GM19240 (cell line): Measurements from ENCODE around the gene SHPK.
"Not testable (repeated sequence)": the region's sequence is repeated elsewhere in the genome, so short reads cannot be mapped to it uniquely, and the experiment has no call there.

Source experiments
- DNase-seq: peaks from one replicate; pipeline ENCODE4 v3.0.0; 2011; ENCODE audit warnings: low spot score; ENCODE audit not compliant: insufficient read length

SHPK gene

DNA sequence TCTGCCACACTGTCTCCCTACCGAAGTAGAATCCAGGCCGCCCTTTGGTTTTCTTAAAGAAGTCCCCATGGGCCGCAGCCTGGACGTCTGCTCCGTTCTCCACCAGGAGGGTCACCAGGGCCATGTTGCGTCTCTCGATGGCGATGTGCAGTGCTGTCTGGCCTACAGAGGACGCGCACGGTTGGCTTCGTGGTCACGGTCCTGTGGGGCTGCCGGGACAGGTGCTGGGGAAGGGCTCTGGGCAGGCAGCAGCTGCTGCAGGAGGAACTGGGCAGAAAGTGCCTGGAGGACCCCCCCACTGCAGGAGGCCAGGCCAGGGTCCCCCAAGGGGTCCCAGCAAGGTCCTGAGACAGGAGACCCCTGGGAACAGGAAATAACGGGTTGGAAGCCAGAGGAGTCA, 45.8 kb downstream of the SHPK start:
- no peak for DNase-seq

DNA sequence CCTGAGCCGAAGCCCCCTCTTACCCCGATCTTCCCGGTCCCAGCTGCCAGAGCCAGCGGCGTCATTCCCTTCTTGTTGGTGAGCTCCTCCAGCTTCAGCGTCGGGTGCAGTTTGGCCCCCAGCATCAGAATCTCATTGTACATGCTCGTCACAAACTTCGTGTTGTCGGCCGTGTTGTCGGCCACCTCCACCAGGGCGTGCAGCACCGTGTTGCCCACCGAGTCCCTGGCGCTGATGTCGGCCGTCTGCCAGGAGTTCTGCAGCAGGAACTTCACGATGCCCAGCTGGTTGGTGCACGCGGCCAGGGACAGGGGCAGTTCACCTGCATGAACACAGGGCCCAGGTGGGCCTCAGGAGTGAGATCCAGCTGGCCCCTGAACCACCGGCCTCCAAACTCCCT, 46.3 kb downstream of the SHPK start:
- DNase-seq: no peak

DNA sequence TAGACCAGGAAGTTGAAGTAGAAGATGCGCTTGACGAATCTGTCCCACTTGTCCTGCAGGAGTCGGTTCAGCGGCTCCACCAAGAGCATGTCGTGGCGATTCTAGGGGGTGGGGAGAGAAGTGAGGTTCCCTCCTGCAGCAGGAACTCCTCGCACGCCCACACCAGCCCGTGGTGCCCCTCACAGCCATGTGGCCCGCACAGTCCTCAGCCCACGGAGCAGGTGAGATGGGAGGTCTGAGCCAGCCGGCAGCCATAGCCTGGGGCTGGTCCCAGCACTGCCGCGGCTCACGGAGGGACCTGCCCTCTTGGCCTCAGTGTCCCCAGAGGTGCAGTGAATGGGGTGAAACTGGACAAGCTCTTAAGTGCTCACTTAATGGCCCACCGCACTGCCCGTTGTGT, 50.2 kb downstream of the SHPK start:
- no peak for DNase-seq

DNA sequence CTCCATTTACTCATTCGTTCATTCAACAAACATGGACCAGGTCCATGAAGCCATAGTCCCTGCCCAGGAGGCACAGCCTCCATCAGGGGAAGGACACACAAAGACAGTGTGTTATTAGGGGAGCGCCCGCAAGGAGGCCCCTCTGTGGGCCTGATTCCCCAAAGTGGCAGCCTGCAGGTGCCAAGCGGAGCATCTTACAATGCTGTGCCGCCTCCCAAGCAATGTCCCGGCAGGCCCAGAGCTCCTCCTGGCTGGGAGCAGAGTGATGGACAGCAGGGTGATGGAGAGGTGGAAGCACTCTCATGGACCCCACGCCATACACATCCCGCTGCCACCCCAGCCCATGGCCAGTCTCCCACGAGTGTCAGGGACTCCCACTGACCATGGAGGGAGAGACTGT, 52.6 kb downstream of the SHPK start:
- no peak for DNase-seq

DNA sequence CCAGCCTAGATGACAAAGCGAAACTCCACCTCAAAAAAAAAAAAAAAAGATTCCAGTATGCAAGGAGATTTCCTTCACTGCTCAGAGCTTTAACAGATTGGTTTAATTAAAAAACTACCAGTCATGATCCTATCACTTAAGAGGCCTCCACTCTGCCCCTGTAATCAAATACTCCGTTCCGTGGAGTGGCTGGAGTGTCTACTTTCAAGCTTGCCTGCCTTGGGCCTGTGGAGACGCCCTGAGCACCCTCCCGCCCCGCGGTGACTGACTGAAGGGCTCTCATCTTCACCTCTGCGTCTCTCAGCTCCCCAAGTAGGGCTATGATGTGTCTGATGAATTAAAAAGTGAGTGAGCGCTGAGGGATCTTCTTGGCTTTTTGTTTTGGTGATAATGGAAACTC, 53.1 kb downstream of the SHPK start:
- DNase-seq: no peak

DNA sequence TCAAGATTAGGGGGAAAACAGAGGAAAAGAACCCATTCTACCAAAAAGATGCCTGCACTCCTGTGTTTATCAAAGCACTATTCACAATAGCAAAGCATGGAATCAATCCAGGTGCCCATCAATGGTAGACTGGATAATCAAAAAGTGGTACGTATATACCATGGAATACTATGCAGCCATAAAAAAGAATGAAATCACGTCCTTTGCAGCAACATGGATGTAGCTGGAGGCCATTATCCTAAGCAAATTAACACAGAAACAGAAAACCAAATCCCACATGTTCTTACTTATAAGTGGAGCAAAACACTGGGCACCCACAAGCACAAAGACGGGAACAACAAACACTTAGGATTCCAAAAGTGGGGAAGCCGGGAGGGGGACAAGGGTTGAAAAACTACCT, 57.4 kb downstream of the SHPK start:
- not testable (repeated sequence) for DNase-seq

DNA sequence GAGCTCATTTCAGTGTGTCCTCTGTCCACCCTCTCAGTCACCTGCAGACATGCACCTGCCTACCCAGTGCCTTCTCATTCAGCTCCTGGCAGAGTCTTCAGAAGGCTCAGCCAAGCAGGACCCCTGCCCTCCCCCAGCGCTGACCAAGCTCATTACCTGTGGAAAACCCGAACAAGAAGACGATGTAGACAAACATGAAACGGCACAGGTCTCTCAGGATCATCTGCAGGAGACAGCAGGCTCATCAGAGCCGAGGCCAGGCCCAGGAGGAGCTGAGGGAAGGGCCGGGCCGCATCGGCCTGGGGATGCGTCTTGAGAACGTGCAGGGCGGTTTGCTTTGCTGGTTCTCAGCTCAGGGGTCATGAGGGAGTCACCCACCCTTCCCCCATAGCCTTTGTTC, 59.1 kb downstream of the SHPK start:
- DNase-seq: no peak

DNA sequence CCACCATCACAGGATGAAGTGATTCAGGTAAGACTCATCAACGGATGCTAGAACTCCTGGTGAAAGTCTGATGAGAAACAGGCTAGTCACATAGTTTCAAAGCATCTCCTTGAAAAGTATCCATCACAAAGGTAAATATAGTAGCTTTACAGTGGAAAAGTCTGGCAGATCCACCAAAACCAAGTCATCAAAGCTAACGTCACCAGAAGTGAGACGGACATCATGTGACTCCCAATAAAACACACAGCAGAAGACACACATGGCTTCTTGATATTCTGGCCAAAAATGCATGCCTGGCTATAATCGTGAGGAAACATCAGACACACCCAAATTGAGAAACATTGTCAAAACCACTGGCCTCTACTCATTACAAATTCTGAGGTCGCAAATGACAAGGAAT, 60.5 kb downstream of the SHPK start:
- no peak for DNase-seq

DNA sequence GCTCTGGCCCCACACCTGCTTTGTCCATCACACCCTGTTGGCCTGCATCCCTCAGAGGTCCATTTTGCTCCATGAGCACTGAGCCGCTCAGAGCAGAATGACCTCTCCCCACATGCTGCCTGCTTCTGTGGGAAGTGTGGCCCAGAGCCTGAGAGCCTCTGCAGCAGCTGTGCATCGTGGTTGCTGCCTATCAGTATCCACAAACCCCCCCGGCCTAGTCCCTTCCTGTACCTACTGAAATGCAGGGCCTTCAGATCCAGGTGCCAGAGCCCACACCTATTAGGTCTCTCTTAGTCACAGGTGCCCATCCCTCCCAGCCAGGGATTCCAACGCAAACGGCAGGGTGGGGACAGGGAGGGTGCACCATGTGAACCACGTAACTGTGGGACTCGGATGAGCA, 61.8 kb downstream of the SHPK start:
- DNase-seq: no peak

DNA sequence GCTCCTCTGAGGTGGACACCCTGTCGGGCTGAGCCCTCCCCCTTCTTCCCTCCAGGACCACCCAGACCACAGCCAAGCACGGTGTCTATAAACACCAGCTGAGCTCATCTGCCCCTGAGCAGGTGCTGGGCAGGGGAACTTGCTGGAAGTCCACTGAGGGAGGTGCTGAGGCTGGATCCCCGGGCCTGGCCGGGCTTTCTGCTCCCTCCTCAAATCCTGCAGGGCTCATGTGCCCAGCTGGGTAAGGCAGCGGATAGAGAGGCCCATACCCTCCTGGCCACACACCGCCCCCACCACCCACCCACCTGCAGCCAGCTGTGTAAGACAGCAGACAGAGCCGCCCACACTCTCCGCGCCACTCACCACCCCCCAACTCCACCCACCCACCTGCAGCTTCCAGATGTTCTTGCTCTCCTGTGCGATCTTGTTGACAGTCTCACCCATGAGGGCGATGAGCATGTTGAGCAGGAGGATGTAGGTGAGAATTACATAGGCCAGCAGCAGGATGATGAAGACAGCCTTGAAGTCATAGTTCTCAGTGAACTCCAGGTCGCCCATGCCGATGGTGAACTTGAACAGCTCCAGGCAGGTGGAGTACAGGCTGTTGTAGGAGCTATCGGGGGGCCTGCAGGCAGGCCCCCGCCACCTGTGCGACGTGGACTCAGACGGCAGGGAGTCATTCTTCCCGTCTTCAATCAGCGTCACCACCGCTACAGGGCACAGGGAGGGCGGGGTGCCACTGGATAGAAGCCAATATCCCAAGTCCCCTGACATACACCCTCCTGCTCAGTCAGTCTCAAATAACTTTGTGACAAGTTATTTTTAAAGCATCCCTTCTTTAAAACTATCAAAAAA, 62.6 kb downstream of the SHPK start:
- DNase-seq: no peak

DNA sequence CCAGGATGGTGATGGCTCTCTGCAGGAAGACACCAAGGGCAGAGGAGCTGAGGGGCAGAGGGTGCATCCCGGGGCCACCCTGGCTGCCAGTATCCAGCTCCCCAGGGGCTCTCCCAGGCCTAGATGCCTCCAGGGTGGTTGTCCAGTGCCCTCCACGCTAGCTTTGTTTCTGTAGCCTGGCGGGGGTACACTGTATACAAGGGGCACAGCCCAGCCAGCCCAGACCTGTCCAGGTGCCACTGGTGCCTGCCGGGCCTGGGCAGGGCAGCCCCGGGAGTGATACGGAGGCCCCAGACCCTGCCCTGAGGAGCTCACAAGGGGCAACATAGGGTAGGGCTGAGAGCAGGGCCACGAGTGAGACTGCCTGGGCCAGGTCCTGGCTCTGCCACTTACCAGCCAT, 63.8 kb downstream of the SHPK start:
- DNase-seq: no peak

DNA sequence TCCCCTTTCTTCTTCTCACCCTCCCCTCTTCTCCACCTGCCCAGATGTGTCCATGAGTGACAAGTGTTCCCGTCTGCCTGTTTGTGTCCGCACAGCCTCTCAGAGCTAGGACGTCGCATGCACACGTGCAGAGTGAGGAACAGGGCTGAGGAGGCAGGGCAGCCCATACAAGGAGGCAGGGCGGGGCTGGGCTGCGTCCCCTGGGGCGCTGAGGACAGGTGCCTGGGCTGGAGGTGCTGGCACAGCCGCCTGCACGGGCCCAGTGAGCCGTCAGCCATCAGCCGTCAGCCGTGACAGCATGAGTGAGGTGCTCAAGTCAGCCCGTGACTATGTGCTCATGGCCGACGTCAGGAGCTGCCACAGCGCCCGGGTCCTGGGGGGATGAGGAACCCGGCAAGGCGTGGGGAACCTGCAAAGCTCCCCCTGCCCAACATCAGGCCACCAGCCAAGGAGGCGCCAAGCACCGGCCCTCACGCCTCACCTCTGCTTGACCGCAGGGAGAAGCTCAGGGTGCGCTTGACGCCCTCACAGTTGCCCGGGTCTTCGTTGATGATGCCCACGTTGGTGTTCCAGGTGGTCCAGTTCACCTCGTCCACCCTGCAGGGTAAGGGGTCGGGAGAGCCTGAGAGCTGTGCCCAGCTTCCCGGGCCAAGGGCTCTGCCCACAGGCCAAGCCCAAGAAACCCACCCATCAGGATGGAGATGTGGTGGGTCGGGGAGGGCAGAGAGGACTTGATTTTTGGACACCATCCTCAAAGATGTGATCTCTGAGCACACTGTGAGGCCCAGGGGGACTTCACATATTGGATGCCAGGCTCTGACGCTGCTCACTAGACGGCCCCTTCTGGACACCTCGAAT, 64.8 kb downstream of the SHPK start:
- no peak for DNase-seq

DNA sequence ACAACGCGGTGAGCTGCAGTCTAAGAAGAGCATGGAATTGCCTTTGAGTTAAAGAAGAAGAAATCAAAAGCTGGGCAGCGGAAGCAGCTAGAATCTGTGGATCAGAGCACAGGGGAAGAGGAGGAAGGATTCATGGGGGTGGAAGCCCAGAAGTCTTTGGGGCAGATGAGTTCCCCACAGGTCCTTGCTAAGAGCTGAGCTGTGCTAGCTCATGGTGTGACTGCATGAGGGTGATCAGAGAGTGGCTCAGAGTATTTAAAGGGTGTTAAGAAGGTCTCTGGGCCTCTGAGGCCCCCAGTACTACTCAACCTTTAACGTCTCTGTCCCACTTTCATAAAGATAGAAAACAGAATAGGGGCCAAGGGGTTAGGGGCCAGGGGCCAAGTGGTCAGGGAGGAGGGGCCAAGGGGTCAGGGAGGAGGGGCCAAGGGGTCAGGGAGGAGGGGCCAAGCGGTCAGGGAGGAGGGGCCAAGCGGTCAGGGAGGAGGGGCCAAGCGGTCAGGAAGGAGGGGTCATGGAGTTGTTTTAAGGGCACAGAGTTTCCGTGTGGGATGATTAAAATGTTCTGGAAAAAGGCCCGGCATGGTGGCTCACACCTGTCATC, 66.4 kb downstream of the SHPK start:
- no peak for DNase-seq

DNA sequence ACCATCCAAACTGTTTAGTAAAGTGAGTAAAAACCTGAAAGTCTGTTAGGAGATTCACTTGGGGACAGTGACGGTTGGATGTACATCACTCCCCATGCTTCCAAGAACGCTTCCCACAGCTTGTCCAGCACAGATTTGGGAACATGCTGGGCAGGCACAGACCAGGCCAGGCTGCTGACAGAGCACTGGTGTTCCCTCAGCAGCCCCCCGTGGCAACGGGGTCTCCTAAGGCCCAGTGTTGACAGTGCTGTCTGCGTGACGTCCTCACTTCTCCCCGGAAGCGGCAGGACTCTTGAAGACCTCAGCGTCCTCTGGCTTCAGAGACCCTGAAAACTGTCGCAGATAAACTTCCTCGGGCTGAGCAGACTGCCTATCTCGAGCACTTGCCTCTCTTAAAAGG, 69.5 kb downstream of the SHPK start:
- DNase-seq: no peak

DNA sequence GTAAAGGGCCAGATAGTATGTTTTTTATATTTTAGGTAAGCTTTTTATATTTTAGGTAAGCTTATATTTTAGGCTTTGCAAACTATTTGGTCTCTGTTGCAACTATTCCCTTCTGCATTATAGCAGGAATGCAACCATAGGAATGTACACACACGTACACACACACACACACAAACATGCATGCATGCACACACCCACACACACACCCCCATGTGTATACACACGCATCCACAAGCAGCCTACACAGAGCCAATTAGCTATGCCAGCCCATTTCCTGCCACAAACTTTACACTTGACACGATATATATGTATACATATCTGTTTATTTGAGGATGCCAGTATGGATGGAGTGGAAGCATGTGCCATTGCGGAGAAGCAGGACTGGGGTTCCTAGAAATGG, 70.9 kb downstream of the SHPK start:
- DNase-seq: no peak

DNA sequence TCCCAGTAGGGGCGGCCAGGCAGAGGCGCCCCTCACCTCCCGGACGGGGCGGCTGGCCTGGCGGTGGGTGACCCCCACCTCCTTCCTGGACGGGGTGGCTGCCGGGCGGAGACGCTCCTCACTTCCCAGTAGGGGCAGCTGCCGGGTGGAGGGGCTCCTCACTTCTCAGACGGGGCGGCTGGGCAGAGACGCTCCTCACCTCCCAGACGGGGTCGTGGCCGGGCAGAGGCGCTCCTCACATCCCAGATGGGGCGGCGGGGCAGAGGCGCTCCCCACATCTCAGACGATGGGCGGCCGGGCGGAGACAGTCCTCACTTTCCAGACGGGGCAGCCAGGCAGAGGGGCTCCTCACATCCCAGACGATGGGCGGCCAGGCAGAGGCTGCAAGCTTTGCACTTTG, 71.8 kb downstream of the SHPK start:
- not testable (repeated sequence) for DNase-seq

DNA sequence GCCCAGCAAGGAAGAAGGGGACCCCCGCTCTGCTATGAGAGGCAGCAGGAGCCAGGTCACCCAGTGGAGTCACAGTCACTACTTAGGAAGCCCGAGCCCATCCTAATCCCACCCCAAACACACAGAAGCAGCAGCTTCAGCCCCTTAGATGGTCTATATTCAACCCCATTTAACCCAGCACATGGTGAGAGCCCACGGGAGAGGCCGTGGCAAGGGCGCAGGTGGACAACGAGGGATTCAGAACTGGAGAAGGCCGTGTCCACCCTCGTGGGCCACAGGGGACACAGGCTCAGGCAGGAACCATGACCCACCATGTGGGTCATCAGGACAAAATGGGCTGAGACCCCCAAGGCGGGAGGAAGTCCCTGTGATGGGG, 76.8 kb downstream of the SHPK start:
- no peak for DNase-seq

DNA sequence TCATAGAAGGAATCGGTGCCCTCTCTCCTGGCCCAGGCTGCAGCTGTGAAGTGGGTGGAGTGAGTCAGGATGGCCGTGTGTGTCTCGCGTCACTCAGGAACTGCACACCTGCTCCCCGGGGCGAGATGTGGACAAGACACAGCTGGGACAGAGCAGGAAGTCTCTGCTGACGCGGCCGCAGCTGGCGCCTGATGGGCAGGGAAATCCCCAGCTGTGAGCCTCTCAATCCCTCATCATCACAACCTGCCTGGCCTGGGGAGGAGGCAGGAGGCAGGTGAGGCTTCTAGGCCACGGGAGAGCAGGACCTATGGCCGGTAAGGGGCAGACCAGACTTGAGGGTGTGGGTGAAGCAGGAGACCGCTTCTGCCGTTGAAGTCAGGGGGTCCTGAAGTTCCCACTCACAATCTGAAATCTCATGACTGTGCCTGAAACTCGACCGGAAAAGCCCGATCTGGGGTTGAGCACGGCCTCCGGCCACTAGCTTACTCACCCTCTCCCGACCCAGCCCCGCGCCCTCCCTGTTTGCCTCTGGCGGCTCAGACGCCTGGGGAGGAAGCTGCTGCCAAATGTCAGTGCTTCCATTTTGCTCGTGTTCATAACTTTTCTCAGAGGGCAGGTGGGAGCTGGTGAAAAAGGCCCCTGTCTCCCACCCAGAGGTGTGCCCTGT, 77.3 kb downstream of the SHPK start:
- DNase-seq: peak; percentile 85
